Erythroblast (primary cell): ENCODE data around the gene NTRK2.

ENCODE experiments used
- DNase-seq, 2 experiments: peaks; one replicate each; lab custom pipeline; 2025; lab: John Stamatoyannopoulos, UW
- GATA1 ChIP-seq: IDR thresholded peaks from 2 replicates; pipeline ENCODE4 v1.6.1; 2011; ENCODE audit warnings: low read depth, mild to moderate bottlenecking, control low read depth, low read length, moderate library complexity
- POLR2A ChIP-seq: IDR thresholded peaks from 2 replicates; pipeline ENCODE4 v1.6.1; 2011; ENCODE audit warnings: mild to moderate bottlenecking, low read length

Gene NTRK2

DNA sequence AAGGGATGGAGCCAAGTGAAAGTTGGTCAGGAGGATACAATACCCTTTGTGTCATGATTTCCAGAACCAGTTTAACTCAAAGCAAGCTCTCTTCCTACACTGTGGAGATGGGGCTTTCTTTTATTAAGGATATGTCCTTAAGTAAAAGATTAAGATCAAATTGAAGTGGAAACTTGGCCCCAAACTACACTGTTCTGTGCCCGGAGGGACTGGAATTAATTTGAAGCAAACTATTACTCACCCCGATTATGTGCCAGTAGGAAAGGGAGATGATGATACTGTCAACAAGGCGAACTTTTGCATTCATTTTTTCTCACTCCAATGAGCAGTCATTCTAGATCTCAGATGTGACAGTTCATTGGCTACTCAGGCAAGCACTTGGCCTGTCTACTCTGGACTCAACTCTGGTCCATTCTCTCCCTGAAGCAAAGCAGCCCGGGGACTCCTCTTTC is 186.7 kb downstream of the NTRK2 start:
- no peak for DNase-seq
- TF ChIP-seq GATA1 (no peak), POLR2A (no peak)

DNA sequence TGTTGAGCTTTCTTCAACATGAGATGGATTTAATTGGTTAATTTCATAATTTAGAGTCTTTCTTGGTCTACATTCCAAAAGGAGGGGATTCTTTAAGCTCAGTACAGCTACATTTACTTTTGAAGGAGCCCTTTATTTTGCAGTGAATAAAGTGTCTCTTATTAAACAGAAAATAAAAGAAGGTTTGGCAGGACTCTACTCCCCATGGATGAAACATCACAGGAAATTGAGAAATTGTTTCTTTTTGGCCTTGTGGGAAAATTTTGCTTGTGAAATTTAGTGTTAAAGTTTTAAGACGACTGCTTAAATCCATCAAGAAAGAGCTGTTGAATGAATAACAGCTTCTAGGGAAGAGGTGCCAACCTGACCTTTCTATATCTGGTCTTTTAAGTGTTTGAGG is 187.7 kb downstream of the NTRK2 start:
- TF ChIP-seq POLR2A = no peak
- TF ChIP-seq GATA1 = no peak
- DNase-seq = no peak

DNA sequence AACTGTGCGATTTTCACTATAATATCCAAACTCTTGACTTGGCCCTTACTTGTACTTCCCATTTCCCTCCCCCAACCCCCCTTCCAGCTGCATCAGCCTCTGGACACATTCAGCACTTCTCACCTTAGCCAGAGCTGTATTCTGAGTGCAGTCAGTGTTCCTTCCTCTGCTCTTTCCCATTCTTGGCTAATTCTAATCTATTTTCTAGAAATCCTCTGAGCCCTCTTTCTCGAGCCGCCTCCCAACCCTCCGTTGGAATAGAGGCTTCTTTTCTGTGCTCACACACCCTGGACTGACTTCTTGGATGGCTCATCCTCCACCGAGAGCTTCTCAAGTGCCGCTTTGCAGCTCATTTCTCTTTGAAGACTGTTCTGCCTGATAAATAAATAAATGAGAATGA is 188.8 kb downstream of the NTRK2 start:
- DNase-seq = no peak
- TF ChIP-seq GATA1 (no peak), POLR2A (no peak)

DNA sequence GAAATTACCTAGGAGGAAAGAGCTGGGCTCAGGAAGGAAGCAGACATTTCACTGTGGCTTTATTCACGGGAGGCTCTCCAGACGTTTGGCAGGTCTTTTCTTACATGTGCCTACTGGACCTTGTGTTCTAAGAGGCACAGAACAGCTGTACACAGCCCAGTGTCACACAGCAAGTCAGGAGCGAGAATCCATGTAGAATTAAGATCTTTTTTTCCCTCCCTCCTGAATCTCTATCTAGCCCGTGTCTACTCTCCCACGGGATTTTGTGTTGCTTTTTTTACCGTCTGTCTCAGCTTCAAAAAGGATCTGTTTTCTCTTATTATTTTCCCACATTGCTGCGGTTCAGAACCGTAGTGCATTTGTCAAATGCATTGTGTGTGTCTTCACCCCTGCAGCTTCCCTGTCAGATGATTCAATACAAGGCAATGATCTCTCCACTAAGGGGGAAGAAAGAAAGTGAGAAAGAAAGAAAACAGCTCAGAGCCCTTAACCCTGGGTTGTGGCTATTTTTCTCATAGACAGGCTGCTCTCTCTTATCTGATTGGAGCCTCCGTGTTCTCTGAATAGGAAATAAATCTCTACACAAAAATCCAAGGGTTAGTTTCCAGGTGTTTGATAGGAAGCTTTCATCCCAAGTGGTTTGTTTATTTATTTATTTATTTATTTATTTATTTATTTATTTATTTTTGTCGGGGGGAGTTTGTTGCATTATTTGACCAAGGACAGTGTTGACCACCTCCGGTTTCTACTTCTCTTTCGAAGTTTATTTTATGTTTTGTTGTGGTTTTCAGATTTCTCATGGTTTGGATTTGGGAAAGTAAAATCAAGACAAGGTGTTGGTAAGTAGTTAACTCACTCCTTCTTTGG is 191.0 kb downstream of the NTRK2 start:
- TF ChIP-seq POLR2A (no peak), GATA1 (no peak)
- no peak for DNase-seq

DNA sequence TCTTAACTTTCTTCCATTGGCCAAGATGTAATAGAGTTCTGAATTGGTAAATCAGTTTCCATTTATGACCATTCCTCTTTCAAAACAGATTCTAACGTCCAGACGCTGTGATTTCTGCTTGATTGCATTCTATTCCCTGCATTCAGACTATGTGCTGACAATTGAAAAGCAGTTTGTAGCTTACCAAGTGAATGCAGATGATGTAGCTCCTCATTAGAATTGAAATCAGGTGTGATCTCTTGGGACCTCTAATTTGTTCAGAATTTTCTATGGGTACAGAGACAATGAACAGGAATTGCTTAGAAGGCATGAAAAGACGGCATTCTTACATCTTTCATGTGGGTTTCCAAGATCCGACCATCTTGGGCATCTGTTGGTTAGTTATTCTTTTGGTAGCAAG is 191.9 kb downstream of the NTRK2 start:
- TF ChIP-seq GATA1 (no peak), POLR2A (no peak)

DNA sequence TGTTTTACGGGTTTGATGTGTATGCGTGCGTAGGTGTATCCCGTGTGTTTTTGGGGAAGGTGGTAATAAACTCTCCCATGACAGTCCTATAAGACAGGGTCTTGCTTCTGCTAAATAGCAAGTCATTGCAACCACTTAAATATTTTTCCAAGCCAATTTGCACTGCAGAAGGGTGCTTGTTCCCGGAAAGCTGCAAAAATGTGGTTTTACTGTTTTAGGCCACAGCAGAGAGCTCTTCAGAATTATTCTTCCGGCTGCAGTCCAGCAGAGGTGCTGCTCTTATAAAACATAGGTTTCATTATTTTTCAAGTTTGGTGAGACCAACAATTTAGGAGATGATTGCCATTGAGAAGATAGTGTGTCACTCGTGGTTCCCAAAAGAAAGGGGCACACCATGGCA is 192.8 kb downstream of the NTRK2 start:
- TF ChIP-seq GATA1 (no peak), POLR2A (no peak)
- DNase-seq = no peak

More for the DNA sequence above, 191.9 kb downstream of the NTRK2 start:
- no peak for DNase-seq

DNA sequence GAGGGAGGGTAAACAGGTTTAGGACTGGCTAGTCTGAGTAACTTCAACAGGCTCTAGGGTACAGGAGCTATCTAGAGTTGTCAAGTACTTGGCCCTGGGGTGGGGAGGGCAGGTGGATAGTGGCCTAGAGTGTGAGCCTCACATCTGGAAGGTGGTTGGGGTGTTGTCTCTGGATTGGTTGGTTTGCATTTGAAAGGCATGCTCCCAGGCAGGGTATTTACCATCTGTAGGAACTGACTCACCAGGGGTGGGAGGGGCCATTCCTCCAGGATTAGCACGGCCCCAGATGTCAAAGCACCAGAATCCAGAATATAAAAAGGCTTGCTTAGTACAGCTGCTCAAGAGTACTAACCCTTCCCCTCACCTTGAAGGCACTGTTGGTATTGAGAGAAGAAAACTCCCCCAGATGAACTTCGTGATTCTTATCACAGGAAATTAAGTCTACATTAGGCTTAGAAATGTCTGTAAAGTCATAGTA is 193.3 kb downstream of the NTRK2 start:
- TF ChIP-seq GATA1 = no peak
- no peak for TF ChIP-seq POLR2A
- DNase-seq = no peak

DNA sequence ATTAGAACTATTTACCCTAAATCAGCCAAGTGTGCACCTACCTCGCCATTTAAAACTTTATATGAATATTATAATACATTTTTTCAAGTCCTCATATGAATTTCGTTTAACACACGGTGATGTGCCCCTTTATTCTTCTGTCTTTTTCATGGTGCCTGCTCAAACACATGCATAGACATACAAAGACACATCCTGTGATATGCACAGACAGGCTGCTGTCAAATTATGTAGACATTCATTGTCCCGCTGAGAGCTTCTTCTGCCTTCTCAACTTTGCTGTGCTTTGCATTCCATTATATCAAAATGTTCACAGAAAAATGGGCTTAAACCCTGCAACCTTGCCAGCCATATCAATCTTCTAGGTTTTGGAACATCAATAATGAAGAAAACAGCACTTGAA is 193.8 kb downstream of the NTRK2 start:
- no peak for DNase-seq
- TF ChIP-seq GATA1 = no peak
- no peak for TF ChIP-seq POLR2A

DNA sequence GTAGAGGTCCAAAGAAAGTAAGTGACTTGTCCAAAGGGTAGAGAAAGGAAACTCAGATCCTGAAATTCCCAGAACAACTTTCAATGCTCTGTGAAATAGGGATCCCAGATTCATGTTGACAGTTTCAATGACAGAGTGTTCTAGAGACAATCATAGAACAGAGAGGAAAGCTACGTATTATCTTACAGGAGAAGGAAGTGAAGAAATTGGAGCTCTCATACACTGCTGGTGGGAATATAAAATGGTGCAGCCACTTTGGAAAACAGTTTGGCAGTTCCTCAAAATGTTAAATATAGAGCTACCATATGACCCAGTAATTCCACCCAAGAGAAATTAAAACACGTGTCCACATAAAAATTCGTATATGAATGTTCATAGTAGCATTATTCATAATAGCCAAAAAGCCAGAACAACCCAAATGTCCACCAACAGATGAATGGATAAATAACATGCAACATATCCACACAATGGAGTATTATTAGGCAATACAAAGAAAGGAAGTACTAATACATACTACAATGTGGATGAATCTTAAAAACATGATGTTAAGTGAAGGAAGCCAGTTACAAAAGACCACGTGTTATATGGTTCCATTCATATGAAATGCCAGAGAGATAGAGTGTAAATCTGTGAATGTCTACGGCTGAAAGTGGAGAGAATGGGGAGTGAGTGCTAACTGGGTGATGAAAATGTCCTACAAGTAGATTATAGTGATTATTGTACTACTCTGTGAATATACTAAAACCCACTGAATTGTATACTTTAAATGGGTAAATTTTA is 197.1 kb downstream of the NTRK2 start:
- TF ChIP-seq POLR2A (no peak), GATA1 (no peak)
- DNase-seq = no peak

DNA sequence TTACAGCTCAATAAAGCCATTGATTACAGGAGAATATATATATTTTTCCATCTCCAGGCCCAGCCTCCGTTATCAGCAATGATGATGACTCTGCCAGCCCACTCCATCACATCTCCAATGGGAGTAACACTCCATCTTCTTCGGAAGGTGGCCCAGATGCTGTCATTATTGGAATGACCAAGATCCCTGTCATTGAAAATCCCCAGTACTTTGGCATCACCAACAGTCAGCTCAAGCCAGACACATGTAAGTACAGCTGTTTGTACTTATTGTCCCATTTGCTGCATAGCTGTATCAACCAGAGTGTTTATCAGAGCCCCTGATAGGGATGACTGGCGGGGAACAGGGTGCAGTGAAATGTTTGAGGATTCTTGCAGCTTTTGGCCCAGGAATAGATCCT is 197.7 kb downstream of the NTRK2 start:
- TF ChIP-seq GATA1 (no peak), POLR2A (no peak)
- DNase-seq = no peak

DNA sequence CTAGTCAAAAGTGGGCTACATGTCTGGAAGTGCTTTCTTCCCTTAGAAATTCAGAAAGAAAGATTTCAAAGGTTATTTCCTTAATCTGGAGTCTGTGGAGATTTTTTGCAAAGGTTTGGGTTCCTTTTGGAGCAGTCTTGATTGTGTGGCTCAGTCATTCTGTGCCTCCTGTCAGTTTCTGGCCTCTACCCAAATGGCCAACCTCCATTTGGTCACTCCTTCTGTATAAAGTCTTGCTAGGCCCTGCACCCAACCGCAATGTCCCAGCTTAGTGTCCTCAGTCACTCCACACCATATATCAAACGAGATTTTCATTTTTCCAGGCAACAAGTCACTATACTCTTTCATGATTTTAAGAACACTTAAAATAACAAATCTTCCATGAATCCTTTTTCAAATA is 199.6 kb downstream of the NTRK2 start:
- TF ChIP-seq GATA1 = no peak
- no peak for DNase-seq

DNA sequence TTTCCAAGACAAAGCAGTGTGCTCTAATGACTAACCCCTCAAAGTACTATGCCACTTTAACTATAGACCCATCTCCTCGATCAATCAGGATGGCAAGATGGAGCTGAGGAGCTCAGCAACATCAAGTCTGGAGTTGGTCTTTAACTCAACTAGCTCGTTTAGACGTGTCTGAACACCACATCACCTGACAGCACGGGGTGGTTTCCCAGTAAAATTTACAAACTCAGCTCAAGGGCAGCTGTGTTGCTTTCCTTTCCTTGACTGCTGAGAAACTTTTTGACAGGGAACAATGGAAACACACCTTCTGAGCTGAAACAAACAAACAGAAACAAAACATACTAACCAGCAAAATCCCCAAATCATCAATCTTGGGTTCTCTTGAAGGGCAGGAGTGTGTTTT is 202.5 kb downstream of the NTRK2 start:
- no peak for DNase-seq
- no peak for TF ChIP-seq POLR2A

DNA sequence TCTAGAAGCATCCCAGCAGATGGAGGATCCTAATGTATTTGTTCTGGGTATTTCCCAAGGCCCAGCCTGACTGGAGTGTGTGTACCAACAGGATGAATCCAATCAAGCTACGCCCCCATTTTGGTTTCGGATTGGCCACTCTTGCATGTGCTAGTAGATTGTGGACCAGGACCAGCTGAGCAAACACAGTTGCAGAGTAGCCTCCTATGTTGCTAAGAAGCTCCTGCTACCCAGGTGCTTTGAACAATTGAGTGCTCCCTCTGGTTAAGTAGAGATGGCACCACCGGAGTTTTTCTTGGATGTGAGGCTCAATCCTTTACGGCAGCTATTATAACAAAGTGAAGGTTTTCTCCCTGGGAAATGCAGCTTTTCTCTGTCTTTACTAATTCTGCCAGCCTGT is 204.5 kb downstream of the NTRK2 start:
- TF ChIP-seq GATA1 (no peak), POLR2A (no peak)
- no peak for DNase-seq

DNA sequence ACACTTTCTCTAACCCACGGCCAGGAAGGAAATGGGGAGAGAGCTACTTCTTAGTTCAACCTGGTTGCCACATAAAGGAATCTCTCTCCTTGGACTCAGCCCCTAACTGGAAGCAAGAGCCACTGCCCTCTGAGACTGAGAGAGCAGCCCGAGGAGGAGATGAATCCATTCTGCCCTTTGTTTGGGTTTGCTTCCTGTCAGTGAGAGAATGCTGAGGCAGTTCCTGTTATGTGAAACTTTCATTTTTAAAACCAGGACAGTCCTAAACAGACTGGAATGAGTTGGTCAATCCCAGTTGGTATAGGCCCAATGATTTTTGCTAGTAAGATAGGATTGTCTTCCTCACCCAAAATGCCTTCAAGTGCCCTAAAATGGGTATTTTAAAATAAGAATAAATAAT is 205.1 kb downstream of the NTRK2 start:
- TF ChIP-seq GATA1 (no peak), POLR2A (no peak)
- DNase-seq = no peak
